Measurements from ENCODE around the gene VAMP1.

The VAMP1 gene

DNA sequence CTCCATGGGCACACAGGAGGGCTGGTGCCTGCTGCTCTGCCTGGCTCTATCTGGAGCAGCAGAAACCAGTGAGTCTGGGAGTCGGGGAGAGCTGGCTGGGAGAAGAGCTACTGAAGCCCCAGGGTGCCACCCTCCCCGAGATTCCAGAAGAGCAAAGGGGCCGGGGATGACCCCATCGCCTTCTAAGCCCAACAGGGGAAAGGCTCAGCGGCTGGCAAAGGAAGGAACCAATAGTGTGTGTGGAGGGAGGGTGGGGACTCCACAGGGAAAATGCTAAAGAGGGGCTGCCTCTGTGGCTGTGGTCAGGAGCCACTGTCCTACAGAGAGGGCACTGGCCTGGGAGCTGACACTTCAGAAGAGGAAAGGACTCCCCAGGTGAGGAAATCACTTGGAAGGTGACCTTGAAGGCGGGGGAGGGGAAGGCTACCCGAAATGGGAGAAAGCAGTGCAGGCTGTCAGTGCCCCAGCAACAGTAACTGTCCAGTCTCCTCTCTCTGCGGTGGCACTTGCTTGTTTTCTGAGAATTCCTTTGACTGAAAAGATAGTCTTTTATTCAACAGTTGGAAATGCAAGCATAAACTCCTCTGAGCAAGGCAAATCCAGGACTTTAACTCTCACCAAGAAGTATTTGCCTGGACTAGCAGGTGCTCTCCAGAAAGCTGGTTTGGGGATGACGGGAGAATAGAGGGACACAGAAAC, 18.1 kb downstream of the VAMP1 start:
- no peak for DNase-seq (ENCODE audit: low read depth)
- TF ChIP-seq, protein P1, sequence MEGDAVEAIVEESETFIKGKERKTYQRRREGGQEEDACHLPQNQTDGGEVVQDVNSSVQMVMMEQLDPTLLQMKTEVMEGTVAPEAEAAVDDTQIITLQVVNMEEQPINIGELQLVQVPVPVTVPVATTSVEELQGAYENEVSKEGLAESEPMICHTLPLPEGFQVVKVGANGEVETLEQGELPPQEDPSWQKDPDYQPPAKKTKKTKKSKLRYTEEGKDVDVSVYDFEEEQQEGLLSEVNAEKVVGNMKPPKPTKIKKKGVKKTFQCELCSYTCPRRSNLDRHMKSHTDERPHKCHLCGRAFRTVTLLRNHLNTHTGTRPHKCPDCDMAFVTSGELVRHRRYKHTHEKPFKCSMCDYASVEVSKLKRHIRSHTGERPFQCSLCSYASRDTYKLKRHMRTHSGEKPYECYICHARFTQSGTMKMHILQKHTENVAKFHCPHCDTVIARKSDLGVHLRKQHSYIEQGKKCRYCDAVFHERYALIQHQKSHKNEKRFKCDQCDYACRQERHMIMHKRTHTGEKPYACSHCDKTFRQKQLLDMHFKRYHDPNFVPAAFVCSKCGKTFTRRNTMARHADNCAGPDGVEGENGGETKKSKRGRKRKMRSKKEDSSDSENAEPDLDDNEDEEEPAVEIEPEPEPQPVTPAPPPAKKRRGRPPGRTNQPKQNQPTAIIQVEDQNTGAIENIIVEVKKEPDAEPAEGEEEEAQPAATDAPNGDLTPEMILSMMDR (conservative IDR thresholded peaks at IDR 0.05; ENCODE audit: low read length) = no peak
- peak overlapping the region; percentile 80 for H3K4me3 ChIP-seq (ENCODE audit: low read length)

DNA sequence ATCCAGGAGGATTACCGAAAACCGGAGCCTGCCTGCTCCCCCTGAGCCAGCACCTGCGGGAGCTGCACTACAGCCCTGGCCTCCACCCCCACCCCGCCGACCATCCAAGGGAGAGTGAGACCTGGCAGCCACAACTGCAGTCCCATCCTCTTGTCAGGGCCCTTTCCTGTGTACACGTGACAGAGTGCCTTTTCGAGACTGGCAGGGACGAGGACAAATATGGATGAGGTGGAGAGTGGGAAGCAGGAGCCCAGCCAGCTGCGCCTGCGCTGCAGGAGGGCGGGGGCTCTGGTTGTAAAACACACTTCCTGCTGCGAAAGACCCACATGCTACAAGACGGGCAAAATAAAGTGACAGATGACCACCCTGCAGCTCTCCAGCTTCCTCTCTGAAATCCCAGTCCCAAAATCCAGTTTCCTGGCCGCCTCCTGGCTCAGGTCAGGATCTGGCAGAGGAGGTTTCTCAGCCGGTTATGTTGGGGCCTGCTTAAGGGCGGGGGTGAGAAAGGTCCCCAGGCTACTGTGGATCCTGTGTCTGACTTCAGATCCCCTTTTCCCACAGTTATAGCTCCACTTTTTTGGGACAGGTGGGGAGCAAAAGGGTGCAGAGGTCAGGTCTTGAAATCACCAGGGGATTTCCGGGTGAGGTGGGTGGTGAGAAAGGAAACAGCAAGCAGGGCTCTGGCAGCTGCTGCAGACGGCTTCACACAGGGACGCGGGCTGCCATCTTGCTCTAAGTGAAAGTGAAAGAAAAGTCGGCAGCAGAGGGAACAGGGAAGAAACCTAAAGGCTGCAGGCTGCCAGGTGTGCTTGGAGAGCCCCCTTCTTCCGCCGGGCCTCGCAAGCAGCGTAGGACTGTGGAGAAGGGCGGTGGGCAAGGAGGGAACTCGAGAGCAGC, 18.9 kb downstream of the VAMP1 start, which contains the start of gene TAPBPL:
Gene TAPBPL, plus strand, starts transcription at position 695 of the 897 bp plus-strand sequence. CDS start 207 bp downstream, outside the sequence.
- TF ChIP-seq, protein P1 (conservative IDR thresholded peaks at IDR 0.05; ENCODE audit: low read length) = no peak
- peak within 1 kb of the TSS; percentile 80 for H3K4me3 ChIP-seq (ENCODE audit: low read length)
- DNase-seq (ENCODE audit: low read depth) = peak; percentile 78

DNA sequence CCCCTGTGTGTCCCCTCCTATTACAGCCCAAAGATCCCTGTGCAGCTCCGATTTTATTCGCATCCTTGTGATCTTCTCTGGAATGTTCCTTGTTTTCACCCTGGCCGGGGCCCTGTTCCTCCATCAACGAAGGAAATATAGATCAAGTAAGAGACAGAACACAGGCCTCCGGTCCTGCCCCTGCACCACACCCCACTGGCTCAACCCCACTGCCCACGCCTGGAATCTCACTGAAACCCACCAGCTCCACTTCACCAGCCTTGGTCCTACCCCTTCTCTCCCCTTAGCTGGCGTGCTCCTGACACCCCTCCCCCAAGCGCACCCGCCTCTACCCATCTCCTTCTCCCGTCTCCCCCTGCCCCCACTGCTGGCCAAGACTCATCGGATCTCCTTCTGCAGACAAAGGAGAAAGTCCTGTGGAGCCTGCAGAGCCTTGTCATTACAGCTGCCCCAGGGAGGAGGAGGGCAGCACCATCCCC, 19.6 kb downstream of the VAMP1 start:
- peak overlapping the region; percentile 80 for H3K4me3 ChIP-seq (ENCODE audit: low read length)
- no peak for DNase-seq (ENCODE audit: low read depth)
- TF ChIP-seq, protein P1 (conservative IDR thresholded peaks at IDR 0.05; ENCODE audit: low read length) = no peak

DNA sequence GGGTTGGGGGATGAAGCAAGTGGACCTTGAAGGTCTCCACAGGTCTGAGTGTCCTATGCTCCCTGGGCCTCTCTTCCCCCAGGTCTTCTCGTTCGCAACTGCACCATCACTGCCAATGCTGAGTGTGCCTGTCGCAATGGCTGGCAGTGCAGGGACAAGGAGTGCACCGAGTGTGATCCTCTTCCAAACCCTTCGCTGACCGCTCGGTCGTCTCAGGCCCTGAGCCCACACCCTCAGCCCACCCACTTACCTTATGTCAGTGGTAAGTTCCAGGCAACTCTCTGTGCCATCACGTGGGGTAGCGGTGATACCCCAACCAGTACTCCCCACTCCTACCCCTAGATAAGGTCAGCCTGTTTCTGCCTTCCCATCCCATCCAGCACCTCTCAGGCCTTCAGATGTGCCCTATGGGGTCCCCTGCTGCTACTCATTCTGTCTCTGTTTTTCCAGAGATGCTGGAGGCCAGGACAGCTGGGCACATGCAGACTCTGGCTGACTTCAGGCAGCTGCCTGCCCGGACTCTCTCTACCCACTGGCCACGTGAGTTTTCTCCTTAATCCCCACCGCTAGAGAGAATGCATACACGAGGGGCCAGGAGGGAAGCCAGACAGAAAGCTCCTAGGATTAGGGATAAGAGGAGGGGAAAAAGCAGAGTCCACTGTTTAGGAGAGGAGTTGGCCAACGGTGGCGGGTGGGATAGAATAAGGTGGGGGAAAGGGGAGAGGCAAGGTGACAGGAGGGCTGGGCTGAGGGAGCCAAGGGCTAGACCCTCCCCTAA, 20.2 kb downstream of the VAMP1 start:
- H3K4me3 ChIP-seq (ENCODE audit: low read length) = peak overlapping the region; percentile 80
- TF ChIP-seq, protein P1 (conservative IDR thresholded peaks at IDR 0.05; ENCODE audit: low read length) = no peak
- no peak for DNase-seq (ENCODE audit: low read depth)

DNA sequence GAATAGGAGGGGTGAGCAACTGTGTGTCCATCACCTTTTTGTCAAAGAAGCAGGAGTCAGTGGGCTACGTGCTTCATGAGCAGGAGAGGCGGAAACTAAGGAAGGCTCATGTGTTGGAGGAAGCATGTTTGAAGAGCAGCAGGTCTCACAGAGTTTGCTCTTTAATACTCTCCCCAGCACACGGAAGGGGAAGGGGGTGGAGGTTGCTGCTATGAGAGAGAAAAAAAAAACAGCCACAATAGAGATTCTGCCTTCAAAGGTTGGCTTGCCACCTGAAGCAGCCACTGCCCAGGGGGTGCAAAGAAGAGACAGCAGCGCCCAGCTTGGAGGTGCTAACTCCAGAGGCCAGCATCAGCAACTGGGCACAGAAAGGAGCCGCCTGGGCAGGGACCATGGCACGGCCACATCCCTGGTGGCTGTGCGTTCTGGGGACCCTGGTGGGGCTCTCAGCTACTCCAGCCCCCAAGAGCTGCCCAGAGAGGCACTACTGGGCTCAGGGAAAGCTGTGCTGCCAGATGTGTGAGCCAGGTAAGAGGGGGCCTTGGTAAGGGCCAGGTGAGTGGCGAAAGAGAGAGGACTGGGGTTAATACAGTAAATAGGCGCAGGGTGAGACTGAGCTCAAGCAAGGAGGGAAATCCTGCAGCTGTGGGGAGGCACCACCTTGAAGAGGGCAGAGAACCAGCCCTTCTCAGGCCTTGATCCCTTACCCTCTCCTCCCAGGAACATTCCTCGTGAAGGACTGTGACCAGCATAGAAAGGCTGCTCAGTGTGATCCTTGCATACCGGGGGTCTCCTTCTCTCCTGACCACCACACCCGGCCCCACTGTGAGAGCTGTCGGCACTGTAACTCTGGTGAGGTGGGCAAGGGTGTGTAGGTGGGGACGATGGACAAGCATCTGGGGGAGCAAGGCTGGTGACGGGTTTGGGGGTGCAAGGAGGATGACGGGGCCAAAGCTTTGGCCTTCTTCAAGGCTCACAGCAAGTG, 25.5 kb downstream of the VAMP1 start, which contains the start of gene CD27:
Gene CD27, plus strand, starts transcription at position 252 of the 985 bp plus-strand sequence. Its CDS starts 141 bp downstream, at position 393.
- no peak within 1 kb of the TSS for H3K4me3 ChIP-seq (ENCODE audit: low read length)
- TF ChIP-seq, protein P1 (conservative IDR thresholded peaks at IDR 0.05; ENCODE audit: low read length) = no peak
- DNase-seq (ENCODE audit: low read depth) = no peak

DNA sequence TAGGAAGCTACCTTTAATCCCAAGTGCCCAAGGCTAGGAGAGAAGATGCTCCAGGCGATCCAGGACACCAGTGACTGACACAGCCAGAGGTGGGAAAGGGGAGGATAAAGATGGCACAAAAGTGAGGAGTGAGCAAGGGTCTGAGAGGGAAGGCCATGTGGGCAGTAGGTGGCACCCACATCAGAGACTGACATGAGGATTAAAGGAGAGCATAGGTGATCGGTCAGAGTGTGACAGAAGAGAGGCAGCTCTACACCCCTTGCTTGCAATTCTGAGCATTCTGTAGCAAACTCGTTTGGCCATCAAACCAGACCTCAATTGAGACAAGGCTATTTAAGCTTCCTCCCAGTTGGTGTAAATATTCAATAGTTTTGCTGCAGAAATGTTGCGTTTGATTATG, 26.4 kb downstream of the VAMP1 start:
- H3K4me3 ChIP-seq (ENCODE audit: low read length) = no peak overlapping the region
- DNase-seq (ENCODE audit: low read depth) = no peak
- TF ChIP-seq, protein P1 (conservative IDR thresholded peaks at IDR 0.05; ENCODE audit: low read length) = no peak
